Upper lobe of left lung (tissue), 6 donors: Measurements from ENCODE around the gene ZBED3. TPM values are rescaled to one million over a fixed set of nuclear protein-coding genes. Genes with fewer than 3 reads are reported as not detected.
"Not testable (repeated sequence)": the region's sequence is repeated elsewhere in the genome, so short reads cannot be mapped to it uniquely, and the experiment has no call there.

Experiments used
- ATAC-seq, 2 donors: fragments of 200-7000 bp; cut with Tn5 transposase; one replicate each; pipeline ENCODE4 v1.9.1; 2022; ENCODE audit warnings: mild to moderate bottlenecking in 2 of 2, moderate library complexity in 2 of 2; ENCODE audit not compliant: low FRiP score in 2 of 2
- DNase-seq, 2 donors: peaks; one replicate each; pipeline ENCODE4 v3.0.0-alpha.2; 2019 to 2020
- H3K27ac ChIP-seq, 4 donors: fragments of 200-600 bp; sonication (generic); one replicate each; pipeline ENCODE4 v1.5.1; 2016 to 2019
- H3K27me3 ChIP-seq, 4 donors: fragments of 200-600 bp; sonication (generic); one replicate each; pipeline ENCODE4 v1.5.1; 2017 to 2019
- H3K36me3 ChIP-seq, 4 donors: fragments of 200-600 bp; sonication (generic); one replicate each; pipeline ENCODE4 v1.5.1; 2016 to 2019
- H3K4me1 ChIP-seq, 4 donors: fragments of 200-600 bp; sonication (generic); one replicate each; pipeline ENCODE4 v1.5.1; 2018 to 2019
- H3K4me3 ChIP-seq, 4 donors: fragments of 200-600 bp; sonication (generic); one replicate each; pipeline ENCODE4 v1.5.1; 2017 to 2019; ENCODE audit warnings: mild to moderate bottlenecking in 2 of 4, moderate library complexity in 1 of 4
- H3K9me3 ChIP-seq, 4 donors: fragments of 200-600 bp; sonication (generic); one replicate each; pipeline ENCODE4 v1.5.1; 2018 to 2019
- CTCF ChIP-seq, 6 experiments: fragments of 450-650 bp in 4 of 6; fragments of 200-600 bp in 2 of 6; sonication (generic) in 2 of 6; IDR thresholded peaks; one replicate each; pipeline ENCODE4 v1.5.1; 2016 to 2019; ENCODE audit warnings: antibody characterized with exemption in 6 of 6
- EP300 ChIP-seq, 4 donors: sonication (generic); formaldehyde crosslinking; IDR thresholded peaks; one replicate each; pipeline ENCODE4 v1.5.1; 2017; ENCODE audit warnings: antibody characterized with exemption in 4 of 4, control low read depth in 2 of 4
- POLR2A ChIP-seq, 4 donors: fragments of 450-650 bp; IDR thresholded peaks; one replicate each; pipeline ENCODE4 v1.5.1; 2016 to 2017; ENCODE audit warnings: antibody characterized with exemption in 4 of 4, mild to moderate bottlenecking in 2 of 4
- POLR2AphosphoS5 ChIP-seq, 2 donors: sonication (generic); formaldehyde crosslinking; IDR thresholded peaks; one replicate each; pipeline ENCODE4 v1.5.1; 2017; ENCODE audit warnings: antibody characterized with exemption in 2 of 2
- WGBS, 2 donors: methylation state at CpG; one replicate each; pipeline ENCODE4 v1.1.5; 2017 to 2018; 5-methylcytosine and 5-hydroxymethylcytosine counted together
- total RNA-seq, 6 donors: library from RNA; depleted of rRNA in 4 of 6; stranded (reverse); fragments of >200 nt in 4 of 6; gene quantifications; one replicate each; pipeline versions ENCODE4 v1.1.0 to v1.2.1, GENCODE V29; 2016 to 2021
- donor health status: DM: no; HTN: no; CAD: no; lungs with moderate emphysema.
- donor health status: DM: no; HTN: yes; CAD: no; lungs with severe emphysema.

Gene ZBED3
- total RNA-seq, 6 donors from 2014 or later = 8.1 to 32.1 (median 17.0) TPM

GRCh38 chr5:77086368-77086688, 757 bp downstream of the ZBED3 start:
- no peak for TF ChIP-seq EP300 (IDR thresholded peaks at IDR 0.05)
- TF ChIP-seq POLR2A (IDR thresholded peaks at IDR 0.05) = no peak
- TF ChIP-seq POLR2AphosphoS5 (IDR thresholded peaks at IDR 0.05) = no peak
- no peak for DNase-seq
- no peaks in the 10 kb centered on the region for H3K36me3 ChIP-seq
- WGBS, 2 donors = 1% methylated on average over 6 of the region's 6 CpGs
- peak overlapping the region; percentile 60 to 76 (median 73) for H3K4me3 ChIP-seq
- no peaks in the 10 kb centered on the region for H3K9me3 ChIP-seq
- peak overlapping the region; percentile 91 to 95 (median 92) for H3K27ac ChIP-seq
- H3K27me3 ChIP-seq = no peaks in the 10 kb centered on the region
- H3K4me1 ChIP-seq = peaks cover 10 to 21% (median 16%) of the 10 kb centered on the region in 4 donors
- no peak for ATAC-seq

- no peak for ATAC-seq
- H3K4me3 ChIP-seq = no peak overlapping the region
- no peaks in the 10 kb centered on the region for H3K36me3 ChIP-seq
- TF ChIP-seq POLR2A (IDR thresholded peaks at IDR 0.05) (no peak), POLR2AphosphoS5 (IDR thresholded peaks at IDR 0.05) (no peak), CTCF (IDR thresholded peaks at IDR 0.05) (no peak), EP300 (IDR thresholded peaks at IDR 0.05) (no peak)
- peak in 1 of 2 donors; percentile 1 for DNase-seq
- WGBS, 2 donors = 86 to 94% methylated on average over 4 to 6 of the region's 6 CpGs
- peaks cover 6 to 18% (median 15%) of the 10 kb centered on the region in 4 donors for H3K4me1 ChIP-seq
- H3K27me3 ChIP-seq = no peaks in the 10 kb centered on the region
- no peak overlapping the region for H3K27ac ChIP-seq
- H3K9me3 ChIP-seq = no peaks in the 10 kb centered on the region
These were observed 4.0 kb downstream of the ZBED3 start for GRCh38 chr5:77083088-77083487.

GRCh38 chr5:77082280-77082679, 4.8 kb downstream of the ZBED3 start:
- H3K27ac ChIP-seq = no peak overlapping the region
- DNase-seq (no peak), ATAC-seq (no peak)
- no peaks in the 10 kb centered on the region for H3K9me3 ChIP-seq
- H3K36me3 ChIP-seq = no peaks in the 10 kb centered on the region
- peaks cover 0 to 15% (median 9%) of the 10 kb centered on the region in 4 donors for H3K4me1 ChIP-seq
- H3K27me3 ChIP-seq = no peaks in the 10 kb centered on the region
- WGBS, 2 donors = 44 to 100% methylated on average over 1 of the region's 1 CpG
- no peak overlapping the region for H3K4me3 ChIP-seq
- TF ChIP-seq POLR2A (IDR thresholded peaks at IDR 0.05) (no peak), CTCF (IDR thresholded peaks at IDR 0.05) (no peak), POLR2AphosphoS5 (IDR thresholded peaks at IDR 0.05) (no peak), EP300 (IDR thresholded peaks at IDR 0.05) (no peak)

- H3K4me1 ChIP-seq = peaks cover 3 to 15% (median 10%) of the 10 kb centered on the region in 4 donors
- no peaks in the 10 kb centered on the region for H3K36me3 ChIP-seq
- H3K27ac ChIP-seq = no peak overlapping the region
- H3K9me3 ChIP-seq = no peaks in the 10 kb centered on the region
- H3K27me3 ChIP-seq = no peaks in the 10 kb centered on the region
- DNase-seq = no peak
- no peak for ATAC-seq
- 76 to 77% methylated on average over 5 of the region's 5 CpGs for WGBS, 2 donors
- no peak overlapping the region for H3K4me3 ChIP-seq
- TF ChIP-seq CTCF (IDR thresholded peaks at IDR 0.05) (no peak), POLR2A (IDR thresholded peaks at IDR 0.05) (no peak), POLR2AphosphoS5 (IDR thresholded peaks at IDR 0.05) (no peak), EP300 (IDR thresholded peaks at IDR 0.05) (no peak)
These were observed 6.2 kb downstream of the ZBED3 start for GRCh38 chr5:77080905-77081304.

- H3K27me3 ChIP-seq, H3K27ac ChIP-seq, ATAC-seq, H3K4me3 ChIP-seq, H3K9me3 ChIP-seq, H3K36me3 ChIP-seq: not testable (repeated sequence)
- WGBS, 2 donors = 75 to 89% methylated on average over 11 of the region's 11 CpGs
- peak in 1 of 2 donors; percentile 31 for DNase-seq
- H3K4me1 ChIP-seq = peaks cover 3 to 12% (median 8%) of the 10 kb centered on the region in 4 donors
These were observed 6.6 kb downstream of the ZBED3 start for GRCh38 chr5:77080479-77080878.

GRCh38 chr5:77077829-77078176, 9.3 kb downstream of the ZBED3 start:
- WGBS, 2 donors = 61 to 67% methylated on average over 10 to 12 of the region's 12 CpGs
- Histone ChIP-seq H3K27me3 (peaks cover 0 to 2% (median 0%) of the 10 kb centered on the region in 4 donors), H3K36me3 (no peaks in the 10 kb centered on the region), H3K27ac (peak overlapping the region in 1 of 4 donors; percentile 64), H3K9me3 (no peaks in the 10 kb centered on the region), H3K4me3 (peak overlapping the region in 3 of 4 donors; percentile 59 to 63 (median 62)), H3K4me1 (peaks cover 3 to 11% (median 5%) of the 10 kb centered on the region in 4 donors)
- DNase-seq (no peak), ATAC-seq (no peak)
- TF ChIP-seq POLR2AphosphoS5 (IDR thresholded peaks at IDR 0.05) = no peak
- no peak for TF ChIP-seq POLR2A (IDR thresholded peaks at IDR 0.05)
- TF ChIP-seq EP300 (IDR thresholded peaks at IDR 0.05) = no peak
- TF ChIP-seq CTCF (IDR thresholded peaks at IDR 0.05) = no peak
